GM21529 (cell line): Measurements from ENCODE around the gene ZDHHC12.

Experiments
- ATAC-seq: cut with Tn5 transposase; IDR thresholded peaks from one replicate; pipeline ENCODE4 v1.9.1; 2021; ENCODE audit not compliant: unreplicated experiment

The ZDHHC12 gene

DNA sequence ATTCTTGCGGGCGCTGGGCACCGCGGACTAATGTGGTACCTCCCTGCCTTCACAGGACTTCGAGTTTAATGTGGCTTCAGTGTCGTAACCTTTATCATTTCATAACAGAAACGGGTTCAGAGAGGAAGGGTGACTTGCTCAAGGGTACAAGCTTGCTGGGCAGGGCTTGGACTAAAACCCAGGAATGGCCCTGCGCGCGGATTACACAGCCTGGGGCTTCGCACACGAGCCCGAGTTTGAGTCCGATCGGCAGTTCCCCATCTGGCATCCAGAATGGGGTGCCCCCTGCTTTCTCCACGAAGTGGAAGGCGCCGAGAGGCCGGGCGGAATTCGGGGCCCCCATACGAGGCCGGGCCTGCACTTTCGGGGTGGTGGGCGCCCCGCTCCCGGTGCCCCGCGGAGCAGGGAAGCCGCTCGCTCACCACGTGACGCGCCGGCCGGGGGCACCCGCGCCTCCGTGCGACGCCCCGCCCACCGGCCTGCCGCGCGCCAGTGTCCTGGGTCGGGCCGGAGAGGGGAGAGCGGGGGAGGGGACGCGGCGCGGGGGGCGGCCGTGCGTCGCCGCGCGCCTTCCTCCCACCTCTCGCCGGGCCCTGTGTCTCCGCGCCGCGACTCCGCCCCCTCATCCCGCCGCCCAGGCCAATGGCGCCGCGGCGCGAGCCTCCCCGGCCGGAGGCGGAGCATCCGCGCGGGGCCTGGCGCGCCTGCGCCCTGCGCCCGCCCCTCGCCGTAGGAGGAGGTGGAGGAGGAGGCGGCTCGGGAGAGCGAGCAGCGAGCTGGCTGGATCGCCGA is 35.2 kb downstream of the ZDHHC12 start, which contains the start of gene SET:
TSS of gene SET (plus strand) at position 722 of the 792 bp plus-strand sequence. CDS start 361 bp downstream, outside the sequence.
- ATAC-seq, result peak; percentile 62

DNA sequence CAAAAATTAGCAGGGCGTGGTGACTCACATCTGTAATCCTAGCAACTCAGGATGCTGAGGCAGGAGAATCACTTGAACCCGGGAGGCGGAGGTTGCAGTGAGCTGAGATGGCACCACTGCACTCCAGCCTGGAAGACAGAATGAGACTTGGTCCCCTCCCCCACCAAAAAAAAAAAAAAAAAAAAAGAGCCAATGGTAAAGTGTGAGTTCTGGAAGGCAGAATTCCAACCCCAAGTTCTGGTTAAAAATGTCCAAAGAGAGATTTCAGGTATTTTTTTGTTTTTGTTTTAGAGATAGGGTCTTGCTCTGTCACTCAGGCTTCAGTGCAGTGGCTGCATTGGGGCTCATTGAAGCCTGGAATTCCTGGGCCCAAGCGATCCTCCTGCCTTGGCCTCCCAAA is 36.5 kb downstream of the ZDHHC12 start:
- no peak for ATAC-seq

DNA sequence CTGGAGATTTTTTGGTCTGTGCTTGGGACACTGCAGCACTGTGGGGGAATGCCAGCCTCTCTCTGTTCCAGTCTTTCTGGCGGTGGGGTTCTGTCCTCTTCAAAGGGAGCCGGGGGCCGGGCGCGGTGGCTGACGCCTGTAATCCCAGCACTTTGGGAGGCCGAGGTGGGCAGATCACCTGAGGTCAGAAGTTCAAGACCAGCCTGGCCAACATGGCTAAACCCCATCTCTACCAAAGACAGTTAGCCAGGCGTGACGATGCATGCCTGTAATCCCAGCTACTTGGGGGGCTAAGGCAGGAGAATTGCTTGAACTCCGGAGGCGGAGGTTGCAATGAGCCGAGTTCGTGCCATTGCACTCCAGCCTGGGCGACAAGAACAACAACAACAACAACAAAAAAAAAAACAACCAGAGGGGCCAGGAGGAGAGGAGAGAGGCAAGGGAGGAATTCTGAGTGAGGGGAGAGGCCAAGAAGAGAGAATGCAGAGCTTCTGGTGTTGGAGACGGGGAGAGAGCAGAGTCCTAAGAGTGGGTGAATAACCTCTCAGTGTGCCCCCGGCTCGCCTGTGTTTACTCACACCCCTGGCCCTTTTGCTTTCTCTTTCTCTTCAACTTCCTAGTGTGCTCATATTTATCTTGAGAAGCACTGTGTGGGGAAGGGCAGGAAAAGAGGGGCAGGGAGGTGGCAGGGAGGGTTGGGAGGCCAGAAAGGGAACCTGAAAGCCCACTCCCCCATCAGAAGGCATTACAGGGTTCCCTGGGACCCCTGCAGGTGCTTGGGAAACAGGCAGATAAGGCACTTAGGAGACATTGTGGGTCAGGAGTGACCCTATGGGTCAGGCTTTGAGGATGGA is 38.1 kb downstream of the ZDHHC12 start:
- no peak for ATAC-seq

DNA sequence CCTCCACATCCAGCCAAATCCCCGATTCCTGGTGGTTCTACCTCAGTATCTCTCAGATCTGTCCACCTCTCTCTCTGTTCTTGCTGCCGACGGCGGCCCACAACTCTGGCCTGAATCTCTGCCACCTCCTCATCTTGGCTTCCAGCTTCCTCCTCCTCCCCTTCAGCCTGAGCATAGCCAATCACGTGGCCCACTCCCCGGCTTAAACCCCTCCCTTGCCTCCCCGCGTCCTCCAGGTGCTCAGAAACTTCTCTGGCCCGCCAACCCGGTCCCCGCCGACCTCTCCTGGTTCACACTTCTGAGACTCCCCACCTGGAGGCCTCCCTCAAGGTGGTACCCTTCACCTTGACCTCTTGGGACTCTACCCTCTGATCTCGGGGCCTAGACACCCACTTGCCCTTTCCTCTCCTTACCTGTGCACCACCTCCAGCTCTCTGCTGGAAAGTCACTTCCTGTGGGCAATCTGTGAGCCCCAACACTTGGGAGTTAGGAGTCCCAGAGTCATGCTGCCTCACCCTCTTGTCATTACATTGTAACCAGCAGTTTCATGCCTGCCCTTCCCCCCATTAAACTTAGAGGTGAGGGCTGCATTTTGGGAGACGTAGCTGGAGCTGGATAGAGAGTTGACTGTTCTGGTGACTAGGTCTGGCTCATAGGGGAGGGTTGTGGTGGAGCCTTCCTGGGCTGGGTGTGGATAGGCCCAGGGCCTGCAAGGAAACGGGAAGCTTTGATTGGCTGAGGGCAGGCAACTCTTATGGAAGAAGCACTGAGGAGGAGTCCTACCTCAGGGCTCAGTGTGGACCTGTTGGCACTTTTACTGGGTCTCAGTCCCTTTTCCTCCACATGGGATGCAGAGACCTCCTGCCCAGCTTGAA is 39.4 kb downstream of the ZDHHC12 start:
- ATAC-seq, result peak; percentile 37

DNA sequence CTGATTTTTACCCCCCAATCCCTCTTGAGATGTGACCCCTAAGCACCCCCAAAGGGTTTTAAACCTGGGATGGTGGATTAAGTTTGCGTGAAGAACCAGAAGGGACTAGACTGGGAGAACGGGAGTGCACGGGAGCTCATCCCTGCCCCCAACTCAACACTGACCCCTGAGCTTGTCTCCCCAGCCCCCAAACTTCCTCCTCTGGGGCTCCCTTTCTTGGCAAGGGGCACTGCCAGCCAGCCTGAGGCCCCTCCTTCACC is 39.9 kb downstream of the ZDHHC12 start:
- ATAC-seq, result no peak

DNA sequence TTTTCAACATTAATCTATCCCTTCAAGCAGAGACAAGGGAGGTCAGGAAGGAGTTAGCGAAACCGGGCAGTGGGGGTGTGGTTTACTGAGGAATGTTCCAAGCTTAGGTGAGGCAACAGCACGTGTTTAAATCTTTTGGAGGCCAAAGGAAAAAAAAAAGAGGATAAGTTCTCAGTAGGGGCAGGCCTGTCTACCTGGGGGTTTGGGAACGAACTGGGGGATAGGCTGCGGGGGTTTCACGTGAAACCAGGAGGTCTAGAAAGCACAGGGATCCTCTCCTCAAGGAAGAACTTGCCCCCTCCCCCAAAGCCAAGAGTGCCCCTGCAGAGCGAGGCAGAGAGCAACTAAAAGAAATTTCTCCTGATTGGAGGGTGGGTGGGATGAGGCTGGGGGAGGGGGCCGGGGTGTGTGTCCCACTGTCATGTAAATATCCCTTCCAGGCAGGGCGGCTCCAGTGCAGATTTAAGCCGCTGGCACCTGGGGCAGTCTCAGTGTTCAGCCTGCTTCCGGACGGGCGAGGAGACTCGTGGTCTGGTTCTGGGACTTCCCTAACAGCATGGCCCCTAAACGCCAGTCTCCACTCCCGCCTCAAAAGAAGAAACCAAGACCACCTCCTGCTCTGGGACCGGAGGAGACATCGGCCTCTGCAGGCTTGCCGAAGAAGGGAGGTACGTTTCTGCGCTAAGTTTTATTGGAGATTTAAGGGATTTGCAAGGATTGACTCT is 40.4 kb downstream of the ZDHHC12 start:
- ATAC-seq, result no peak

DNA sequence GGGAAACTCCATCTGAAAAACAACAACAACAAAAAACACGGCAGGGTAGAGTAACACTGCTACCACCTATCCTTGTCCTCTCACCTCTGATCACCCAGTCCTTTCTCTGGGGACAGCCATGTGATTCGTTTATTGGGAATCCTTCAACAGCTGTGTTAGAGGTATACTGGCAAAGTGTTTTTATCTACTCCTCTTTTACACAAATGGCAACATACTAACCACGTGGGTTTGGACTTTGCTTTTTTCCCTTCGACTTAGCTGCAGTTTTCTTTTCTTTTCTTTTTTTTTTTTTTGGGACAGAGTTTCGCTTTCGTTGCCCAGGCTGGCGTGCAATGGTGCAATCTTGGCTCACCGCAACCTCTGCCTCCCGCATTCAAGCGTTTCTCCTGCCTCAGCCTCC is 46.1 kb downstream of the ZDHHC12 start:
- no peak for ATAC-seq

DNA sequence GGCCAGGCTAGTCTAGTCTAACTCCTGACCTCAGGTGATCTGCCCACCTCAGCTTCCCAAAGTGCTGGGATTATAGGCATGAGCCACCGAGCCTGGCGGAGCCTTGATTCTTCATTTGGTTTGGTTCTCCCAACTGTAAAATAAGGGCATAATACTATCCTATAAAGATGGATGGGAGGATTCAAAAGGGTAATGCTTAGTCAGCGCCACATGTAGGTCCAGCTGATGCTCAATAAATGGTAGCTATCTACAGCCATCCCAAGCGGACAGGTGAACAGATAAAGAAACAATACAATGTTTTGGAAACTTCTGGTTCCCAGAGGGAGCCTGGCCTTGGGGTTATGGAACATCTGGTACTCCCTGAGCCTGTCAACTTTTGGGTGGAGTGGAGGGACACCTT is 48.5 kb downstream of the ZDHHC12 start:
- ATAC-seq, result no peak
